Endodermal cell (in vitro differentiated cells): ENCODE measurements around the gene ARIH1. TPM values are rescaled to one million over a fixed set of nuclear protein-coding genes. Genes with fewer than 3 reads are reported as not detected.
"Not testable (repeated sequence)": the region's sequence is repeated elsewhere in the genome, so short reads cannot be mapped to it uniquely, and the experiment has no call there.

Source experiments
- DNase-seq: peaks from one replicate; pipeline ENCODE4 v3.0.0-alpha.2; 2017
- H3K27ac ChIP-seq: 2 replicates; pipeline ENCODE4 v1.5.1; 2013; ENCODE audit warnings: mild to moderate bottlenecking, low read depth, low read length, moderate library complexity
- H3K27me3 ChIP-seq: 2 replicates; pipeline ENCODE4 v1.6.1; 2013; ENCODE audit warnings: mild to moderate bottlenecking, low read length, moderate library complexity; ENCODE audit not compliant: insufficient read depth, control insufficient read depth, poor library complexity, severe bottlenecking
- H3K36me3 ChIP-seq: 2 replicates; pipeline ENCODE4 v1.7.0; 2013; ENCODE audit warnings: mild to moderate bottlenecking, low read length, moderate library complexity; ENCODE audit not compliant: control insufficient read depth, insufficient read depth
- H3K4me1 ChIP-seq: one replicate; pipeline ENCODE4 v1.7.0; 2013; ENCODE audit warnings: low read length; ENCODE audit not compliant: control insufficient read depth, insufficient read depth
- H3K4me3 ChIP-seq: 2 replicates; pipeline ENCODE4 v1.5.1; 2013; ENCODE audit warnings: mild to moderate bottlenecking, low read length, moderate library complexity
- H3K9ac ChIP-seq: 2 replicates; pipeline ENCODE4 v1.6.1; 2013; ENCODE audit warnings: mild to moderate bottlenecking, low read length, moderate library complexity; ENCODE audit not compliant: poor library complexity, severe bottlenecking; ENCODE audit errors: extremely low read depth
- H3K9me3 ChIP-seq: 2 replicates; pipeline ENCODE4 v1.6.1; 2013; ENCODE audit warnings: mild to moderate bottlenecking, low read length, moderate library complexity; ENCODE audit not compliant: control insufficient read depth
- H3K27ac Mint-ChIP-seq: 2 replicates; pipeline ENCODE4 v1.8.0; 2020; ENCODE audit warnings: mixed read lengths
- H3K27me3 Mint-ChIP-seq: 2 replicates; pipeline ENCODE4 v1.8.0; 2021; ENCODE audit warnings: mild to moderate bottlenecking, mixed read lengths; ENCODE audit not compliant: insufficient read depth
- H3K36me3 Mint-ChIP-seq: 2 replicates; pipeline ENCODE4 v1.8.0; 2020; ENCODE audit warnings: low read depth, mixed read lengths
- H3K4me1 Mint-ChIP-seq: 2 replicates; pipeline ENCODE4 v1.8.0; 2020; ENCODE audit warnings: mixed read lengths
- H3K4me3 Mint-ChIP-seq: 2 replicates; pipeline ENCODE4 v1.8.0; 2020; ENCODE audit warnings: mild to moderate bottlenecking, moderate library complexity, mixed read lengths
- H3K9me3 Mint-ChIP-seq: 2 replicates; pipeline ENCODE4 v1.8.0; 2020; ENCODE audit warnings: mild to moderate bottlenecking, mixed read lengths
- WGBS, 2 experiments: methylation state at CpG; one replicate each; pipeline versions ENCODE4 v1.1.5 to v1.1.7; 2013; ENCODE audit warnings: missing lambda C conversion rate in 2 of 2, mixed read lengths in 1 of 2; ENCODE audit not compliant: insufficient coverage in 1 of 2, insufficient read length in 1 of 2; 5-methylcytosine and 5-hydroxymethylcytosine counted together
- total RNA-seq, 2 donors: library from RNA; stranded (reverse); fragmentation: NEBNext Ultra II Directional in 1 of 2; extraction: Animal tissue kit (Norgen Biotek cat#: 25700) in 1 of 2; gene quantifications; 2 replicates in 1 of 2; 3 replicates in 1 of 2; pipeline ENCODE4 v1.2.1, GENCODE V29; 2021
- TF ChIP-seq, protein P1 (sequence below): fragments of 200-600 bp; sonication (generic); conservative IDR thresholded peaks from 2 replicates; pipeline ENCODE4 v1.5.0; 2021; ENCODE audit warnings: antibody characterized with exemption, mild to moderate bottlenecking

The ARIH1 gene
- total RNA-seq, 2 donors from 2014 or later = 183 to 238 TPM

DNA sequence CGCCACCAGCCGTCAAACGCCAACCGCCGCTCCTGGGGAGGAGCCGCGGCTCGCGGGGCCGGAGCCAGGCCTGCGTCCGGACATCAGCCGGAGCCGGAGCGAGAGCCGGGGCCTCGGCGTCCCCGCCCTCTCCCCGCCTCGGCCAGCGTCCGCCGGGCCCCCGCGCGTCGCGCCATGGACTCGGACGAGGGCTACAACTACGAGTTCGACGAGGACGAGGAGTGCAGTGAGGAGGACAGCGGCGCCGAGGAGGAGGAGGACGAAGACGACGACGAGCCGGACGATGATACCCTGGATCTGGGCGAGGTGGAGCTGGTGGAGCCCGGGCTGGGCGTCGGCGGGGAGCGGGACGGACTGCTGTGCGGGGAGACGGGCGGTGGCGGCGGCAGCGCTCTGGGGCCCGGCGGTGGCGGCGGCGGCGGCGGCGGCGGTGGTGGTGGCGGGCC is 359 bp downstream of the ARIH1 start:
- Mint-ChIP-seq H3K27me3 (no peaks in the 10 kb centered on the region), H3K9me3 (no peaks in the 10 kb centered on the region), H3K4me1 (peaks cover 18% of the 10 kb centered on the region), H3K27ac (peak overlapping the region; percentile 99), H3K36me3 (peaks cover 33% of the 10 kb centered on the region), H3K4me3 (peak overlapping the region; percentile 98)
- Histone ChIP-seq H3K9me3 (peaks cover 8% of the 10 kb centered on the region), H3K27me3 (no peaks in the 10 kb centered on the region), H3K27ac (peak overlapping the region; percentile 98), H3K4me1 (no peaks in the 10 kb centered on the region), H3K36me3 (peaks cover 34% of the 10 kb centered on the region), H3K4me3 (peak overlapping the region; percentile 100), H3K9ac (peak overlapping the region; percentile 99)
- 0% methylated on average over 11 to 67 of the region's 67 CpGs for WGBS, 2 experiments
- no peak for DNase-seq
- TF ChIP-seq, protein P1, sequence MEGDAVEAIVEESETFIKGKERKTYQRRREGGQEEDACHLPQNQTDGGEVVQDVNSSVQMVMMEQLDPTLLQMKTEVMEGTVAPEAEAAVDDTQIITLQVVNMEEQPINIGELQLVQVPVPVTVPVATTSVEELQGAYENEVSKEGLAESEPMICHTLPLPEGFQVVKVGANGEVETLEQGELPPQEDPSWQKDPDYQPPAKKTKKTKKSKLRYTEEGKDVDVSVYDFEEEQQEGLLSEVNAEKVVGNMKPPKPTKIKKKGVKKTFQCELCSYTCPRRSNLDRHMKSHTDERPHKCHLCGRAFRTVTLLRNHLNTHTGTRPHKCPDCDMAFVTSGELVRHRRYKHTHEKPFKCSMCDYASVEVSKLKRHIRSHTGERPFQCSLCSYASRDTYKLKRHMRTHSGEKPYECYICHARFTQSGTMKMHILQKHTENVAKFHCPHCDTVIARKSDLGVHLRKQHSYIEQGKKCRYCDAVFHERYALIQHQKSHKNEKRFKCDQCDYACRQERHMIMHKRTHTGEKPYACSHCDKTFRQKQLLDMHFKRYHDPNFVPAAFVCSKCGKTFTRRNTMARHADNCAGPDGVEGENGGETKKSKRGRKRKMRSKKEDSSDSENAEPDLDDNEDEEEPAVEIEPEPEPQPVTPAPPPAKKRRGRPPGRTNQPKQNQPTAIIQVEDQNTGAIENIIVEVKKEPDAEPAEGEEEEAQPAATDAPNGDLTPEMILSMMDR = no peak

GRCh38 chr15:72474912-72475628 is 940 bp downstream of the ARIH1 start:
- Mint-ChIP-seq H3K9me3 (no peaks in the 10 kb centered on the region), H3K27ac (peak overlapping the region; percentile 99), H3K4me3 (peak overlapping the region; percentile 98), H3K36me3 (peaks cover 37% of the 10 kb centered on the region), H3K27me3 (no peaks in the 10 kb centered on the region), H3K4me1 (peaks cover 18% of the 10 kb centered on the region)
- Histone ChIP-seq H3K9ac (peak overlapping the region; percentile 99), H3K4me3 (peak overlapping the region; percentile 100), H3K36me3 (peaks cover 40% of the 10 kb centered on the region), H3K9me3 (peaks cover 8% of the 10 kb centered on the region), H3K27ac (peak overlapping the region; percentile 98), H3K4me1 (no peaks in the 10 kb centered on the region), H3K27me3 (no peaks in the 10 kb centered on the region)
- DNase-seq = peak; percentile 86
- 0% methylated on average over 11 to 42 of the region's 42 CpGs for WGBS, 2 experiments
- TF ChIP-seq, protein P1 = no peak

- peak overlapping the region; percentile 99 for H3K27ac Mint-ChIP-seq
- TF ChIP-seq, protein P1 = no peak
- Histone ChIP-seq H3K27me3 (no peaks in the 10 kb centered on the region), H3K9ac (peak overlapping the region; percentile 99), H3K36me3 (peaks cover 42% of the 10 kb centered on the region), H3K4me1 (no peaks in the 10 kb centered on the region), H3K9me3 (peaks cover 8% of the 10 kb centered on the region), H3K27ac (peak overlapping the region; percentile 98), H3K4me3 (peak overlapping the region; percentile 100)
- 14 to 24% methylated on average over 1 to 2 of the region's 2 CpGs for WGBS, 2 experiments
- H3K9me3 Mint-ChIP-seq = no peaks in the 10 kb centered on the region
- peaks cover 19% of the 10 kb centered on the region for H3K4me1 Mint-ChIP-seq
- H3K4me3 Mint-ChIP-seq = peak overlapping the region; percentile 98
- H3K27me3 Mint-ChIP-seq = no peaks in the 10 kb centered on the region
- H3K36me3 Mint-ChIP-seq = peaks cover 44% of the 10 kb centered on the region
- no peak for DNase-seq
Measured at GRCh38 chr15:72475674-72476073, 1.5 kb downstream of the ARIH1 start.

DNA sequence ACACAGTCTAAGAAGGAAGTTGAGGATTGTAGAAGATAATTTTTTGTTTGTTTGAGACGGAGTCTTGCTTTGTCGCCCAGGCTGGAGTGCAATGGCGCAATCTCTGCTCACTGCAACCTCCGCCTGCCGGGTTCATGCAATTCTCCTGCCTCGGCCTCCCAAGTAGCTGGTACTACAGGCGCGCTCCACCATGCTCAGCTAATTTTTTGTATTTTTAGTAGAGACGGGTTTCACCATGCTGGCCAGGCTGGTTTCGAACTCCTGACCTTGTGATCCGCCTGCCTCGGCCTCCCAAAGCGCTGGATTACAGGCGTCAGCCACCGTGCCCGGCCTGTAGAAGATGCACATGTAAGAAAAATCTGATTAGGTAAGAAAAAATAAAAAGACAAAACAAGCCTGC is 2.2 kb downstream of the ARIH1 start:
- H3K4me1 Mint-ChIP-seq = peaks cover 20% of the 10 kb centered on the region
- H3K27me3 ChIP-seq, H3K9me3 Mint-ChIP-seq, H3K27ac ChIP-seq, DNase-seq, H3K4me1 ChIP-seq, H3K27me3 Mint-ChIP-seq, H3K27ac Mint-ChIP-seq, H3K9me3 ChIP-seq: not testable (repeated sequence)
- peaks cover 48% of the 10 kb centered on the region for H3K36me3 Mint-ChIP-seq
- H3K4me3 Mint-ChIP-seq = peak overlapping the region; percentile 98
- 94 to 96% methylated on average over 16 of the region's 16 CpGs for WGBS, 2 experiments
- H3K9ac ChIP-seq = peak overlapping the region; percentile 99
- peaks cover 47% of the 10 kb centered on the region for H3K36me3 ChIP-seq
- peak overlapping the region; percentile 100 for H3K4me3 ChIP-seq
